GM18517 (cell line): Measurements from ENCODE around the gene CAV1.

ENCODE experiments used
- ATAC-seq: cut with Tn5 transposase; IDR thresholded peaks from one replicate; pipeline ENCODE4 v1.9.1; 2021; ENCODE audit warnings: mild to moderate bottlenecking, moderate library complexity; ENCODE audit not compliant: unreplicated experiment

Gene CAV1

DNA sequence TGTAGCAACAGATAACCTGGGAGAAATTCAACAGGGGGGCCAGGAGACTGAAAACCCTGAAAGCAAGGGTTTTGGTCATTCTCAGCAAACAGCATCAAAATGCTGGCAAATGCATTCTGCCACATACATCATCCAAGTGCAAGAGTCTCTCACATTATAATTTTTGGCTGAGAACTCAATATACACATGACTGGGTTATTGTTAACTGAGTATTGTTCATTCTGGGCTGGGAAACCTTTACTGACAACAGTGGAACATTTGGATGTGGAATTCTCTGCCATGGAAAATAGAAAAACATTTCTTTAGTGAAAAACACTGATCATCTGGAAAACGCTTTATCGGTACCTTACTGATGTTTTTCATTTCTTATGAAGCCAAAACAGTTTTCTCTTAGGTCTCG lies 74.0 kb downstream of the CAV1 start:
- ATAC-seq, result no peak

DNA sequence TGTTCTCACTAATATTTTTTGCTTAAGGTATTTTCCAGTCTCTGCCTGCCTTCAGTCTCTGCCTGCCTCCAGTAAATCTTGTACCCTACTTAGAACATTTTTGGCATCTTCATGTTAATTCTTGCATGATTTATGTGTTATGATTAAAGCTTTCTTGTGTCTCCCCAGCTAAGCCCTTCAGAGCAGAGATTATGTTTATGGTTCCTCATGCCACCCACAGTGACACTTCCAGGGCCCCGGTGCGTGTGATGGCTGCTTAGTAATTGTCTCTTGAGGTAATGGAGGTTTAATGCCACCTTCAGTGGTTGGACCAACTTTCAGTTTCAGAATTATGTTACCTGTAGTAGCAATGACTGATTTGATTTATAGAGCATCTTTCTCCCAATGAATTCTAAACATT lies 76.6 kb downstream of the CAV1 start:
- no peak for ATAC-seq

DNA sequence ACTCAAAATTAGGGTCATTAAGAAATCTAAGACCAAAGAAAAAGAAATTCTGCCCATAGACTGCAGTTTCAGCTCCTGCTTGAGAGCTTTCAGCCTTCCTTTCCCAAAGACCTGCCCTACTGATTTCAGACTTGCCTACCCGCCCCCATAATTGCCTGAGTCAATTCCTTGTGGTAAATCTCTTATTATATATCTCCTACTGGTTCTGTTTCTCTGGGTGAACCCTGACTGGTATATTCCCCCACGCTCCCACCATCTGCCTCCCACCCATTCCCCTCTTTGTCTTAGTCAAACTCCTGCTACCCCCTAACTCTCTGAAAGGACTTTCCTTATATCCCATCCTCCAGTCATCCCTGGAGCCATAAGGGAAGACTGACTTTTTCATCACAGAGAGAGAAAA lies 82.5 kb downstream of the CAV1 start:
- ATAC-seq, result no peak

GRCh38 chr7:116610210-116610609 lies 85.4 kb downstream of the CAV1 start:
- no peak for ATAC-seq

DNA sequence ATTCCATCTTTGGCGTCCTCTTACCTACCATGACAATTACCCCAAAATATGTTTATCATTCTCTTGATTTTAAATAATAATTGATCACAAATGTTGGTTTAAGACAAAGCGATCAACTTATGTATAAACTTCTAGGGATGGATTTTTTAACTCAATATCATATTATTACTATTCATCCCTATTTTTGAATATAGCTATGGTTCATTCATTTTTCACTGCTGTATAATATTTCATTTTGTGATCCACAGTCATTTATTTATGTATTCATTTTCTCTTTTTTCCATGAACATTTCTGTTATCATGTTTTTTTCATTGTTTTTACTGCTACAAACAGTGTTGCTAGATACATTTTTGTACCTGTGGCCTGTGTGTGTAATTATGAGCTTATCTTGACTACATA lies 85.9 kb downstream of the CAV1 start:
- ATAC-seq, result no peak
